Lung microvascular endothelial cell (primary cell): ENCODE results near the gene ALDH16A1. TPM values are rescaled to one million over a fixed set of nuclear protein-coding genes. Genes with fewer than 3 reads are reported as not detected.

Experiments used
- DNase-seq, 2 donors: peaks; one replicate each; pipeline versions ENCODE4 v3.0.0 to v3.0.0-alpha.2; 2010; ENCODE audit warnings: low read depth in 2 of 2
- total RNA-seq: library from RNA; depleted of rRNA; stranded (reverse); fragments of >200 nt; gene quantifications from 2 replicates; pipeline ENCODE4 v1.2.1, GENCODE V29; 2014

ALDH16A1 gene
- 32.3 and 49.6 TPM in 2 replicates for total RNA-seq

- DNase-seq: peak; percentile 99
Measured at GRCh38 chr19:49453013-49453756, at the start of gene ALDH16A1. TSS of gene ALDH16A1 (plus strand) at chr19:49453225. CDS start at chr19:49453332, 107 bp downstream.

- DNase-seq: no peak
Measured at GRCh38 chr19:49403404-49404187, 49.4 kb upstream of the ALDH16A1 start.

GRCh38 chr19:49407079-49407478 lies 45.9 kb upstream of the ALDH16A1 start:
- no peak for DNase-seq

GRCh38 chr19:49407482-49408015 lies 45.5 kb upstream of the ALDH16A1 start:
- no peak for DNase-seq

GRCh38 chr19:49408816-49409440 lies 44.1 kb upstream of the ALDH16A1 start:
- DNase-seq: no peak

GRCh38 chr19:49409441-49410029 lies 43.5 kb upstream of the ALDH16A1 start:
- no peak for DNase-seq

- no peak for DNase-seq
Measured at GRCh38 chr19:49411681-49412326, 41.2 kb upstream of the ALDH16A1 start.

- DNase-seq: peak in 1 of 2 donors; percentile 10
Measured at GRCh38 chr19:49413348-49413747, 39.7 kb upstream of the ALDH16A1 start.

- no peak for DNase-seq
Measured at GRCh38 chr19:49414256-49414655, 38.8 kb upstream of the ALDH16A1 start.

- DNase-seq: no peak
Measured at GRCh38 chr19:49415102-49415809, 37.8 kb upstream of the ALDH16A1 start.

- no peak for DNase-seq
Measured at GRCh38 chr19:49415810-49416200, 37.2 kb upstream of the ALDH16A1 start.

GRCh38 chr19:49417088-49417487 lies 35.9 kb upstream of the ALDH16A1 start:
- DNase-seq: no peak

- DNase-seq: no peak
Measured at GRCh38 chr19:49418511-49418910, 34.5 kb upstream of the ALDH16A1 start.

- no peak for DNase-seq
Measured at GRCh38 chr19:49419173-49419572, 33.9 kb upstream of the ALDH16A1 start.

- no peak for DNase-seq
Measured at GRCh38 chr19:49420227-49420626, 32.8 kb upstream of the ALDH16A1 start.

- DNase-seq: peak; percentile 41 to 51
Measured at GRCh38 chr19:49421039-49421877, 31.8 kb upstream of the ALDH16A1 start.

GRCh38 chr19:49421878-49422202 lies 31.2 kb upstream of the ALDH16A1 start:
- DNase-seq: no peak

- DNase-seq: peak; percentile 42 to 62
Measured at GRCh38 chr19:49422407-49423070, 30.5 kb upstream of the ALDH16A1 start.
